Body of pancreas (tissue), 4 donors: ENCODE results near the gene PASK.

Experiments used
- POLR2A ChIP-seq, 3 donors: fragments of 450-650 bp; IDR thresholded peaks; one replicate each; pipeline ENCODE4 v1.6.1; 2016; ENCODE audit warnings: antibody characterized with exemption in 3 of 3, mild to moderate bottlenecking in 2 of 3
- TF ChIP-seq, protein P1 (sequence below), 7 experiments: fragments of 450-650 bp in 4 of 7; fragments of 200-600 bp in 3 of 7; sonication (generic) in 3 of 7; IDR thresholded peaks; one replicate each; pipeline ENCODE4 v1.5.1; 2016 to 2019; ENCODE audit warnings: antibody characterized with exemption in 7 of 7

DNA sequence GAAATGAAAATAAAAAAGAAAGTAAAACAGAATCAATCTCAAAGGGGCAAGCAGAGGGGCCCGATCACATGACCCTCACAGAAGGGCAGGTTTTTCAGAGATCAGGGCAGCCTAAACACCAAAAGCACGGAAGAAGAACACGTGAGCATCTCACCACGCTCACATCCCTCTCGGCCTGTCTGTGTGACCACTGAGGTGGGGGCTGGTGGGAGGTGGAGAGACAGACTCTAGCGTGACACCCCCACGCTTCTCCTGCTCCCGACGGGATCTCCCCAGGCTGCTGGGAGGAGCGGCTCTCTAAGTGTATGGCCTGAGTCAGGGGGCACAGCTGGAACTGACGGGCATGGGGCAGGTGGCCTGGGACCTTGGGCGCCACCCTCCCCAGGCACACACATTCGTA lies 23.6 kb downstream of the PASK start:
- TF ChIP-seq, protein P1, sequence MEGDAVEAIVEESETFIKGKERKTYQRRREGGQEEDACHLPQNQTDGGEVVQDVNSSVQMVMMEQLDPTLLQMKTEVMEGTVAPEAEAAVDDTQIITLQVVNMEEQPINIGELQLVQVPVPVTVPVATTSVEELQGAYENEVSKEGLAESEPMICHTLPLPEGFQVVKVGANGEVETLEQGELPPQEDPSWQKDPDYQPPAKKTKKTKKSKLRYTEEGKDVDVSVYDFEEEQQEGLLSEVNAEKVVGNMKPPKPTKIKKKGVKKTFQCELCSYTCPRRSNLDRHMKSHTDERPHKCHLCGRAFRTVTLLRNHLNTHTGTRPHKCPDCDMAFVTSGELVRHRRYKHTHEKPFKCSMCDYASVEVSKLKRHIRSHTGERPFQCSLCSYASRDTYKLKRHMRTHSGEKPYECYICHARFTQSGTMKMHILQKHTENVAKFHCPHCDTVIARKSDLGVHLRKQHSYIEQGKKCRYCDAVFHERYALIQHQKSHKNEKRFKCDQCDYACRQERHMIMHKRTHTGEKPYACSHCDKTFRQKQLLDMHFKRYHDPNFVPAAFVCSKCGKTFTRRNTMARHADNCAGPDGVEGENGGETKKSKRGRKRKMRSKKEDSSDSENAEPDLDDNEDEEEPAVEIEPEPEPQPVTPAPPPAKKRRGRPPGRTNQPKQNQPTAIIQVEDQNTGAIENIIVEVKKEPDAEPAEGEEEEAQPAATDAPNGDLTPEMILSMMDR (IDR thresholded peaks at IDR 0.05): no peak
- no peak for TF ChIP-seq POLR2A (IDR thresholded peaks at IDR 0.05)
